ENCODE results near the gene SLC22A12.

SLC22A12 gene

DNA sequence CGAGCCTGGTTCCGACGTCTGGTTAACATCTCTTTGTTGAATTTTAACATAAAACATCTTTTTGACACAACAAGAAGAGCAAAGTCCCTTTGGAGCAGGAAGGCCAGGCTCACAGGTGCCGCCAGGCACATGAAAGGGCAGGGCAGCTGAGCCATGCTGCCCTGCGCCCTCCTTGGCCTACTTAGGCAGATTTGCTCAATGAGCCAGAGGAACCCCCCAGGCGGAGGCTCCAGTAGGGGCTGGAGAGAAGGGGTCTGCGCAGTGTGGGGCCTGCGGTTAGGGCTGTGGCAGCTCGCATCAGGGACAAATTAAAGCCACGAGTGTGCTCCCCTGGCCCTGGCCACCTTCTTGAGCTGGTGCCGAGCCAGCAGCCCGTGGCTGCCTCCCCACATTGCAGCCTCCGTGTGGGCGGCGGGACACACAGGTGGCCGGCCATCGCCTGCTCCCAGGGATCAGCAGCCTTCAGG, 9.9 kb upstream of the SLC22A12 start:
- H3K4me3 ChIP-seq (ENCODE audit: low read length), result no peak overlapping the region
- H3K4me1 ChIP-seq (ENCODE audit: control insufficient read depth, insufficient read depth, low read length), result no peaks in the 10 kb centered on the region
- H3K9ac ChIP-seq (ENCODE audit: low read length), result no peak overlapping the region
- no peaks in the 10 kb centered on the region for H3K27me3 ChIP-seq (ENCODE audit: control insufficient read depth, insufficient read depth, low read length)
- H3K36me3 ChIP-seq (ENCODE audit: control insufficient read depth, insufficient read depth, low read length), result no peaks in the 10 kb centered on the region
- no peak overlapping the region for H3K27ac ChIP-seq (ENCODE audit: low read depth, low read length)

DNA sequence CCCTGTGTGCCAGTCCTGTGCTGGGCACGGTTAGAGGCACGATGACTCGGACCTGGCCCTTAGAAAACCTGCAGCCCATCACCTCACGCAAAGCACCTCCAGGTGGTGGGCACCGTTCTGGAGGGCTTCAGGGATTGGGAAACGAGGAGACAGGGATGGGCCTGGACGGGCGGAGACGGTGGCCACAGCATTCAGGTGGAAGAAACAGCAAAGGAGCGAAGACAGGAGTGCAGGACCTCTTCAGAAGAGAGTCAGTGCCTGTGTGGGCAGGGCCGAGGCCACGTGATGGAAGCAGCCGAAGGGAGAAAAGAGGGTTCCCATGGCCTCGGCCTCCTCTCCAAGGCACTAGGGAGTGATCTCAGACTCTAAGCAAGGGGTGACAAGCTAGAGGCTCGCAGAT, 8.1 kb upstream of the SLC22A12 start:
- Histone ChIP-seq H3K36me3 (ENCODE audit: control insufficient read depth, insufficient read depth, low read length) (no peaks in the 10 kb centered on the region), H3K27ac (ENCODE audit: low read depth, low read length) (no peak overlapping the region), H3K27me3 (ENCODE audit: control insufficient read depth, insufficient read depth, low read length) (no peaks in the 10 kb centered on the region), H3K4me3 (ENCODE audit: low read length) (no peak overlapping the region), H3K4me1 (ENCODE audit: control insufficient read depth, insufficient read depth, low read length) (no peaks in the 10 kb centered on the region), H3K9ac (ENCODE audit: low read length) (no peak overlapping the region)

- no peaks in the 10 kb centered on the region for H3K36me3 ChIP-seq (ENCODE audit: control insufficient read depth, insufficient read depth, low read length)
- no peak overlapping the region for H3K27ac ChIP-seq (ENCODE audit: low read depth, low read length)
- no peaks in the 10 kb centered on the region for H3K4me1 ChIP-seq (ENCODE audit: control insufficient read depth, insufficient read depth, low read length)
- H3K4me3 ChIP-seq (ENCODE audit: low read length), result no peak overlapping the region
- no peak overlapping the region for H3K9ac ChIP-seq (ENCODE audit: low read length)
- no peaks in the 10 kb centered on the region for H3K27me3 ChIP-seq (ENCODE audit: control insufficient read depth, insufficient read depth, low read length)
These were observed 7.4 kb upstream of the SLC22A12 start for GRCh38 chr11:64583296-64584262.

DNA sequence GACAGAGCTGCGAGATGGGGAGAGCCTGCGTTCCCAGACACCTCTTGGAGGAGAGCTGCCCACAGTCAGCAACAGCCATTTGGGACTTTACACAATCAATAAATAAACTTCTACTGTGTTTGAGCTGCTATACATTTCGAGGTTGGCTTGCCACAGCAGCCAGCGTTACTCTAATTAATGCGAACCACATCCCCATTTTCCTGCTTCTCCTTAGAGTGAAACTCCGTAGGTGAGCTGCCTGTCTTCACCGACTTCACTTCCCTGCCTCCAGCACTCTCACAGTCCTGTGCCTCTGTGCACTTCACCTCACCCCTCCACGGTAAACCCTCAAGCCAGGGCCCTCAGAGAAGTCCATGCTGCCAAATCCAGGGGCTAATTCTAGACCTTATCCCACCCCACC, 5.9 kb upstream of the SLC22A12 start:
- Histone ChIP-seq H3K4me1 (ENCODE audit: control insufficient read depth, insufficient read depth, low read length) (no peaks in the 10 kb centered on the region), H3K27ac (ENCODE audit: low read depth, low read length) (no peak overlapping the region), H3K9ac (ENCODE audit: low read length) (no peak overlapping the region), H3K4me3 (ENCODE audit: low read length) (no peak overlapping the region), H3K27me3 (ENCODE audit: control insufficient read depth, insufficient read depth, low read length) (no peaks in the 10 kb centered on the region), H3K36me3 (ENCODE audit: control insufficient read depth, insufficient read depth, low read length) (no peaks in the 10 kb centered on the region)

DNA sequence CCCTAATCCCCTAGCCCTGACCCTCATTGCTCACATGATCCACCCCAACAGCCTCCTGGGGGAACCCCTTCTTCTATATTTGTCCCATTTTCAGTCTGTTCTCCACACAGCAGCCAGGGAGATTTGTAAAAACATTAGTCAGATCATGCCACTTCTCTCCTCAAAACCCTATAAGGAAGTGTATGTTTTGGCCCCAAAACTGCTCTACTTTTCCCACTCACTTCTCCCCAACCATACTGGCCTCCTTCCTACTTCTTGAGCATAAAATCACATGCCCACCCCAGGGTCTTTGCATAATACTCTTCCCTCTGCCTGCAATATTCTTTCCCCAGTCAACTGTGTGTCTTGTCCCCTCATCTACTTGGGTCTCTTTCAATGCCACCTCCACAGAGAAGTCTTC, 4.7 kb upstream of the SLC22A12 start:
- Histone ChIP-seq H3K4me3 (ENCODE audit: low read length) (no peak overlapping the region), H3K27me3 (ENCODE audit: control insufficient read depth, insufficient read depth, low read length) (no peaks in the 10 kb centered on the region), H3K4me1 (ENCODE audit: control insufficient read depth, insufficient read depth, low read length) (no peaks in the 10 kb centered on the region), H3K27ac (ENCODE audit: low read depth, low read length) (no peak overlapping the region), H3K9ac (ENCODE audit: low read length) (no peak overlapping the region), H3K36me3 (ENCODE audit: control insufficient read depth, insufficient read depth, low read length) (no peaks in the 10 kb centered on the region)

- no peaks in the 10 kb centered on the region for H3K27me3 ChIP-seq (ENCODE audit: control insufficient read depth, insufficient read depth, low read length)
- no peak overlapping the region for H3K27ac ChIP-seq (ENCODE audit: low read depth, low read length)
- no peaks in the 10 kb centered on the region for H3K4me1 ChIP-seq (ENCODE audit: control insufficient read depth, insufficient read depth, low read length)
- H3K4me3 ChIP-seq (ENCODE audit: low read length), result no peak overlapping the region
- no peaks in the 10 kb centered on the region for H3K36me3 ChIP-seq (ENCODE audit: control insufficient read depth, insufficient read depth, low read length)
- no peak overlapping the region for H3K9ac ChIP-seq (ENCODE audit: low read length)
These were observed 2.3 kb upstream of the SLC22A12 start for GRCh38 chr11:64588701-64589100.

GRCh38 chr11:64591257-64592233, 525 bp downstream of the SLC22A12 start:
- Histone ChIP-seq H3K4me3 (ENCODE audit: low read length) (no peak overlapping the region), H3K9ac (ENCODE audit: low read length) (no peak overlapping the region), H3K36me3 (ENCODE audit: control insufficient read depth, insufficient read depth, low read length) (no peaks in the 10 kb centered on the region), H3K27me3 (ENCODE audit: control insufficient read depth, insufficient read depth, low read length) (no peaks in the 10 kb centered on the region), H3K27ac (ENCODE audit: low read depth, low read length) (no peak overlapping the region), H3K4me1 (ENCODE audit: control insufficient read depth, insufficient read depth, low read length) (no peaks in the 10 kb centered on the region)

GRCh38 chr11:64592234-64592615, 1.2 kb downstream of the SLC22A12 start:
- H3K36me3 ChIP-seq (ENCODE audit: control insufficient read depth, insufficient read depth, low read length), result no peaks in the 10 kb centered on the region
- no peaks in the 10 kb centered on the region for H3K27me3 ChIP-seq (ENCODE audit: control insufficient read depth, insufficient read depth, low read length)
- H3K4me3 ChIP-seq (ENCODE audit: low read length), result no peak overlapping the region
- no peak overlapping the region for H3K9ac ChIP-seq (ENCODE audit: low read length)
- H3K4me1 ChIP-seq (ENCODE audit: control insufficient read depth, insufficient read depth, low read length), result no peaks in the 10 kb centered on the region
- H3K27ac ChIP-seq (ENCODE audit: low read depth, low read length), result no peak overlapping the region

GRCh38 chr11:64592656-64593055, 1.6 kb downstream of the SLC22A12 start:
- H3K9ac ChIP-seq (ENCODE audit: low read length), result no peak overlapping the region
- no peak overlapping the region for H3K27ac ChIP-seq (ENCODE audit: low read depth, low read length)
- H3K4me3 ChIP-seq (ENCODE audit: low read length), result no peak overlapping the region
- no peaks in the 10 kb centered on the region for H3K27me3 ChIP-seq (ENCODE audit: control insufficient read depth, insufficient read depth, low read length)
- H3K36me3 ChIP-seq (ENCODE audit: control insufficient read depth, insufficient read depth, low read length), result no peaks in the 10 kb centered on the region
- H3K4me1 ChIP-seq (ENCODE audit: control insufficient read depth, insufficient read depth, low read length), result no peaks in the 10 kb centered on the region

DNA sequence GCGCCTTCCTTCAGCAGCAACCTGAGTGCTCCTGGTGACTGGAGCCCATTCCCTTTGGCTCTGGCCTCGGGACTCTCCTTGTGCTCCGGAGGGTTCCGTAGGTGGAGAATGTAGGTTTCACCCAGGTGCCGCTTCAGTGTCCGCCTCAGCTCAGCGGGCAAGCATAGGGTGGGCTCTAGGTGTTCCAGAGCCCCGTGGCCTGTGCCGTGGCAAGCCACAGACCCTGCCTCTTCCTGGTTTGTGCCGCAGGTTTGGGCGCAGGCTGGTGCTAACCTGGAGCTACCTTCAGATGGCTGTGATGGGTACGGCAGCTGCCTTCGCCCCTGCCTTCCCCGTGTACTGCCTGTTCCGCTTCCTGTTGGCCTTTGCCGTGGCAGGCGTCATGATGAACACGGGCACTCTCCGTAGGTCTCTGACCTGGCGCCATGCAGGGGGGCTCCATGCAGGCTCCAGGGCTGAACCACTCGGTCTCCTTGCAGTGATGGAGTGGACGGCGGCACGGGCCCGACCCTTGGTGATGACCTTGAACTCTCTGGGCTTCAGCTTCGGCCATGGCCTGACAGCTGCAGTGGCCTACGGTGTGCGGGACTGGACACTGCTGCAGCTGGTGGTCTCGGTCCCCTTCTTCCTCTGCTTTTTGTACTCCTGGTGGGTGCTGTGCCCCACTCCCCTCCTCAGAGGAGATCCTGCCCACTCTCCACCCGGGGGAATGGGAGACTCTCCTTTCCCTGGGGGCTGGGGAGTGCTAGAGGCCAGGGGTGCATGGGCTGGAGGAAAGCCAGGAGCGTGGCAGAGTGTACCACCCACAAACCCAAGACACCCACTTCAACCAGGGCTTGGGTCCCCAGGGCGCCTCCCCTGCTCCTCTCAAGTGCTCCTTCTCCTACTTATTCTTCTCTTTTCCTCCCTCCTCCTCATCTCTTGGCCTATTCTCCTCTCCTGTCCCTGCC, 2.4 kb downstream of the SLC22A12 start:
- Histone ChIP-seq H3K27me3 (ENCODE audit: control insufficient read depth, insufficient read depth, low read length) (no peaks in the 10 kb centered on the region), H3K36me3 (ENCODE audit: control insufficient read depth, insufficient read depth, low read length) (no peaks in the 10 kb centered on the region), H3K4me3 (ENCODE audit: low read length) (no peak overlapping the region), H3K4me1 (ENCODE audit: control insufficient read depth, insufficient read depth, low read length) (no peaks in the 10 kb centered on the region), H3K27ac (ENCODE audit: low read depth, low read length) (no peak overlapping the region), H3K9ac (ENCODE audit: low read length) (no peak overlapping the region)

- H3K27me3 ChIP-seq (ENCODE audit: control insufficient read depth, insufficient read depth, low read length), result no peaks in the 10 kb centered on the region
- H3K4me1 ChIP-seq (ENCODE audit: control insufficient read depth, insufficient read depth, low read length), result no peaks in the 10 kb centered on the region
- no peaks in the 10 kb centered on the region for H3K36me3 ChIP-seq (ENCODE audit: control insufficient read depth, insufficient read depth, low read length)
- no peak overlapping the region for H3K27ac ChIP-seq (ENCODE audit: low read depth, low read length)
- H3K9ac ChIP-seq (ENCODE audit: low read length), result no peak overlapping the region
- no peak overlapping the region for H3K4me3 ChIP-seq (ENCODE audit: low read length)
These were observed 3.3 kb downstream of the SLC22A12 start for GRCh38 chr11:64594159-64594939.
